NCI-H226 (cell line): ENCODE data around the gene TRDN.
"Not testable (repeated sequence)": the region's sequence is repeated elsewhere in the genome, so short reads cannot be mapped to it uniquely, and the experiment has no call there.

Experiments
- DNase-seq: peaks from one replicate; pipeline ENCODE4 v3.0.0-alpha.2; 2015

Gene TRDN

GRCh38 chr6:123629258-123629941 is 7.3 kb downstream of the TRDN start:
- no peak for DNase-seq

DNA sequence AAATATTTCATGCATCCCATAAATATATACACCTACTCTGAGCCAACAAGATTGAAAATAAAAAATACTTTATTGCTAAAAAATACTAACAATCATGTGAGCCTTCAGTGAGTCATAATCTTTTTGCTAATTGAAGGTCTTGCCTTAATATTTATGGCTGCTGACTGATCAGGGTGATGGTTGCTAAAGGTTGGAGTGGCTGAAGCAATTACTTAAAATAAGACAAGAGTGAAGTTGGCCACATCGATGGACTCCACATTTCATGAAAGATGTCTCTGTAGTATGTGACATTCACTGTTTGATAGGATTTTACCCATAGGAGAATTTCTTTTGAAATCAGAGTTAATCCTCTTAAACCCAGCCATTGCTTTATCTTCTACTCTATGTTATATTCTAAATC is 11.1 kb downstream of the TRDN start:
- no peak for DNase-seq

- no peak for DNase-seq
Measured at GRCh38 chr6:123622780-123623179, 14.0 kb downstream of the TRDN start.

DNA sequence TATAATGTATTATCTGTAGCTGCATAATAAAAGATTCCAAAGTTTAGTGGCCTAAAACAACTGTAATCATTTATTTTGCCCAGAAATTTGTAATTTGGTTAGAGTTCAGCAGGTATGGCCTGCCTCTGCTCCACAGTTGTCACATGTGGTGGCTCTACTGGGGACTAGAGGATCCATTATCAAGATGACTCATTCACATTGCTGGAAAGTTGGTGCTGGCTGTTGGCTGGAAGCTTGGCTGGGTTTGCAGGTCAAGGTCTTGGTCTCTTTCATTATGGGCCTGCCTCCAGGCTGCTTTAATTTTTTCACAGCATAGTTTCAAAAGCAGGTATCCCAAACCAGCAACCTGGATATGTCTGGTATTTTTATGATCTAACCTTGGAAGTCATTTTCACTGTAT is 17.6 kb downstream of the TRDN start:
- no peak for DNase-seq

GRCh38 chr6:123616942-123617341 is 19.8 kb downstream of the TRDN start:
- no peak for DNase-seq

GRCh38 chr6:123616016-123616415 is 20.7 kb downstream of the TRDN start:
- no peak for DNase-seq

GRCh38 chr6:123610779-123611178 is 26.0 kb downstream of the TRDN start:
- DNase-seq, result no peak

DNA sequence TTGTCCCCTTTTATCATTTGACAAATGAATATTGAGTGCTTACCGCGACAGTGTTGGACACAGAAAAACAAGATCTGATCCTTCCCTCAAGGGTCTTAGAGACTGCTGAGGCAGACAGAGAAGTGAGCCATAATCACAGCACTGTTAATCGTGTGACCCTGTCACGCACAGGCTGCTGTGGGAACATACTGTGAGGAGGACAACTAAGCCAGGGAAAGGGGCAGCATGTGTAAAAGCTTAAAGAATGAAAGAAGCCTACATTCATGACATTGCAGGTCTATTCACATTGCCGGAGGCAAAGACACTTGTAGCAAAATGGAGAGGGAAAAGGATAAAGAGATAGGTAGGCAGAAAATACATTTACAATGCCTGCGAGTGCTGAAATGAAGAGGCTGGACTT is 32.7 kb downstream of the TRDN start:
- no peak for DNase-seq

GRCh38 chr6:123598011-123598410 is 38.7 kb downstream of the TRDN start:
- no peak for DNase-seq

DNA sequence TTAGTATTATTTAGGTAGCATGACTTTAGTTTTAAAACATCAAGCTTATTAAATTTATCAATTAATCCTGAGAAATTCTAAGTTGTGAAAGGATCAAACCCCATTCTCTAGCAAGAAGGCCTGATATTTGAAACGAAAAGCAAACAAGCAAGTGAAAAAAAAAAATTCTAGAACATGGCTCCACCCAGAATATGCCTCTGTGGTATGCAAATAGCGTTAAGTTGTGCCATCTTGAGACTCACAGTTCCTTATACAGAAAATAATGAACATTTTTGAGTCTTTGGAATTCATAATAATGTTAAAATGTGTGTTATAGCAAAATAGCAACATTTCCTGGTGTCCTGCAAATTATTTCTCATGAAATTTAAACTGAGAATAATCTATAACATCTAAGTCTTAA is 42.0 kb downstream of the TRDN start:
- no peak for DNase-seq

DNA sequence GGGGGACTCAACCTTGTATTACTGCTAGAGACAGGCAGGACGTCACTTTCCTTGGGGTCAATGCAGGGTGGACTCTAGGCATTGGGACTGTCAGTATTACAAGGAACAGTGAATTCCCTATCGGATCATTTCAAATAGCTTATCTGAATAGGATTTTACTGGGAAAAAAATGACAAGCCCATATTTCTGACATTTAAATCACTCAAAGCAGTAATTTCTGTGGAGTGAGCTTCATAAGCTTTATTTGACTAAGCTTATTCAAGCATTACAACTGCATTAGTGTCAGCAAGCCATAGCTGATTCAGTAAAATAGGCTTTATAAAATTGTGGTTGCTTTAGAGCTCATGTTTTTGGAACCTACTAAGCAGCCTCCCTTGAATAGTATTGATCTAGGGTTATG is 44.3 kb downstream of the TRDN start:
- DNase-seq, result no peak

DNA sequence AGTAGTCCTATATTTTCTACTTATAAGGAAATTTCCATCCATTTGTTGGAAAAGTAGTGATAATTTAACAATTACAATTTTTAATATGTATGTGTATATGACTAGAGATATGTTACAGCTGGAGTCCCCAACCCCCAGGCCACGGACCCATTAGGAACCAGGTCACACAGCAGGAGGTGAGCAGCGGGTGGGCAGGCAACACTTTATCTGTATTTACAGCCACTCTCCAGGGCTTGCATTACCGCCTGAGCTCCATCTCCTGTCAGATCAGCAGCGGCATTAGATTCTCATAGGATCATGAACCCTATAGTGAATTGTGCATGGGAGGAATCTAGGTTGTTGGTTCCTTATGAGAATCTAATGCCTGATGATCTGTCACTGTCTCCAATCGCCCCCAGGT is 46.8 kb downstream of the TRDN start:
- DNase-seq, result no peak

DNA sequence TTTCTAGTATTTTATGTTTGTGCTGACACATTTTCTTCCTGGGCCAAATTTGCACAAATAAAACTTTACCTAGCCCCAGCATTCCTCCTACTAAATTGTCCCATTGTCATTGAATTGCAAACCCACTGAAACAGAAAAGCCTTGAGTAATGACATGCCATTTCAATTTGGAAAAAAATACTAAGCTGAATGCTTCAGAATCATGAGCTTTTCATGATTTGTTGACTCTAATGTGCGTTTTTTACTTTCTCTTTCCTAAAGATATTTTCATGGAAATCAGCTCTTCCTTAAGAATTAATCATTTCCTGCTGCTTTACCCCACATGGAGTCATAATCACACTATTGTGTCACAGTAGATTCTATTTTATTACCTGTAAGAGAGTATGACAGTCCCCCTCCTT is 47.4 kb downstream of the TRDN start:
- DNase-seq, result no peak

DNA sequence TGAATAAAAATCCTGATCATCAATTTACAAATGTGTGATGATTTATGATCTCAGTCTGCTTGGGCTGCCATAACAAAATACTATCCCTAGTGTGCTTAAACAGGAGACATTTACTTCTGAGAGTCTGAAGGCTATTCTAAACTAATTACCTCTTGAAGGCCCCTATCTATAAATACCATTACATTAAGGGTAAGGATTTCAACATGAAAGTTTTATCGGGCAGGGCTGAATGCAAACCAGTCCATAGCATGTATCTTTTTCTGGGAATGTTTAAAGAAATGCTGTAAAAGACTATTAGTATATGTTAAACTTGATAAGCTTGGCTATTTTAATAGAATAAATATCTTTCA is 48.2 kb downstream of the TRDN start:
- no peak for DNase-seq

DNA sequence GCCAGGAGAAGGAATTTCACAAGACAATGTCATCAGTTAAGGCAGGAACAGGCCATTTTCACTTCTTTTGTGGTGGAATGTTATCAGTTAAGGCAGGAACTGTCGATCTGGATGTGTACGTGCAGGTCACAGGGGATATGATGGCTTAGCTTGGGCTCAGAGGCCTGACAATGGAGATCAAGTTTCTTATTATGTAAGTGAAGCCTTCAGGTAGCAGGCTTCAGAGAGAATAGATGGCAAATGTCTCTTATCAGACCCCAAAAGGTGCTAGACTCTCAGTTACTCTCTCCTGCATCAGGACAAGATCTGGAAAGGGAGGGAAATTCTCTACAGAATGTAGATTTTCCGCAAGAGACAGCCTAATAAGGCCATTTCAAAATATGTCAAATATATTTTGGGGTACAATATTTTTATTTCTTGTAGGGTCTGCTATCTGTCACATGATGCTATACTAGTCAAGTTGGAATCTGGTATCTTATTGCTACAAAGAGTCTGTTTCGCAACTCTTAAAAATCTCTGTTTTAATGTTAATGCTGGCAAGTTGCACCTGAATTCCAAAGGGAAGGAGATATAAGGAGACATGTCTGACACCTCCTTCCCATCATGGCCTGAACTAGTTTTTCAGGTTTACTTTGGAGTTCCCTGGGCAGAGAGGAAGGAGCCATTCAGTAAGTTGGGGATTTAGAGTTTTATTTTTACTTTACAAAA is 48.8 kb downstream of the TRDN start:
- DNase-seq, result peak; percentile 4

- DNase-seq, result not testable (repeated sequence)
Measured at GRCh38 chr6:123587407-123587806, 49.3 kb downstream of the TRDN start.

GRCh38 chr6:123580331-123580730 is 56.4 kb downstream of the TRDN start:
- no peak for DNase-seq

- DNase-seq, result no peak
Measured at GRCh38 chr6:123575188-123575587, 61.6 kb downstream of the TRDN start.

- no peak for DNase-seq
Measured at GRCh38 chr6:123570813-123571684, 65.7 kb downstream of the TRDN start.

GRCh38 chr6:123569575-123569974 is 67.2 kb downstream of the TRDN start:
- no peak for DNase-seq

DNA sequence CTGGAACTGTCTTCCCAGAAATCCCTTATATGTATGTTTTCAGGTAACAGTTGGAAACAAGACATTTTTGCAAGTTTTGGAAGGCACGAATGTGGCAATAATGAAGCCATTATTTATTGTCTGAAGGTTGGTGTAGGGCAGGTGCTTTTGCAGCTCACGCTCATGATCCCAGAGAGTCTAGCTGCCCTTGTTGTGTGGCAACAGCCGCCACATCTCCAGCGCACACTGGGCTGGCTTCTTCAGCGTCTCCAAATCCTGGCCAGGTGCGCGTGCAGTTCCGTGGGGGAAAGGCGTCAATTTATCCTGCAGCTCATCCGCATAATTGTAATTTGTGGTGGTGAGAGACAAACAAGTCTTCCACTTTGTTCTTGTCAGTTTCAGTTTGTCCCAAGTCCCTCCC is 71.2 kb downstream of the TRDN start:
- DNase-seq, result no peak

DNA sequence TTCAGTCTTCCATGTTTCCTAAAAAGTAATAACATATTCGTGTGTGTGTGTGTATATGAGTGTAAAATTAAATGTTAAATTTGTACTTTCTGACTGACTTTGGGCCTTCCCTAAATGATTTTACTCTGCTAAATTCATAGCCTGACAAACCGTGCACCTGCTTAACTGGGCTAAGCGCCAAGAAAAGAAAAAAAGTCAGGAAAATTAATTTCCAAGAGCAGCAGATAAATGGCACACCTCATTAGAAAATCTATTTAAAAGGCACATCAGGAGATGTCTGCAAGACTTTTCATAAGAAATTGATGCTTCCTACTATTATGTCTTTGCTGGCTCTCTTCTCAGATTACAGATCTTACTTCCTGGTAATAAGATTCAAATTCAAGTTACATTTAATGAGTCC is 72.4 kb downstream of the TRDN start:
- DNase-seq, result no peak

DNA sequence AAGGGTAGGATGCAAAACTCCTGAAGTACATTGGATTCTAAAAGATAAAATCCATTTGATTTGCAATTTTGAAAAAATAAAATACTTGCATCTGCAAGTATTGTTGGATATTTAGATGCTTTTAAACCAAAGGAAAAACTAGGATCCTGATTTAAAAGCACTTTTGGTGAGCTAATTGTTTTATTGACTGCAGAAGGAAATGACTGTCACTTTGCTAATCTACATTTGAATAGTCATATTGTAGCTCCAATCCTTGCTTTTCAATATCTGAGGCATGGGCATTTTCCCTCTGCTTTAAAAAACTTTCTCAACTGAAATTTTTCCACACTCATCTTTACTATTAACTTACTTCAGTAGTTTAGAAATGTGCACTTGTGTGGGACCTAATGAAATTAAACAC is 74.1 kb downstream of the TRDN start:
- DNase-seq, result no peak

GRCh38 chr6:123562264-123562663 is 74.5 kb downstream of the TRDN start:
- DNase-seq, result no peak
